Astrocyte (in vitro differentiated cells and primary cell): ENCODE measurements around the gene MXRA7. TPM values are rescaled to one million over a fixed set of nuclear protein-coding genes. Genes with fewer than 3 reads are reported as not detected.
"Not testable (repeated sequence)": the region's sequence is repeated elsewhere in the genome, so short reads cannot be mapped to it uniquely, and the experiment has no call there.

ENCODE experiments used
- DNase-seq: peaks from one replicate; pipeline ENCODE4 v3.0.0-alpha.2; 2010; ENCODE audit warnings: low read depth
- FAIRE-seq: peaks from 2 replicates; lab custom pipeline; 2011; peaks lifted over from hg19 to GRCh38; lab: Jason Lieb, UNC
- H2AFZ ChIP-seq: 2 replicates; pipeline ENCODE4 v1.6.0; 2012; ENCODE audit warnings: low read depth, low read length, inconsistent platforms
- H3K27ac ChIP-seq: 2 replicates; pipeline ENCODE4 v1.5.1; 2011; ENCODE audit warnings: low read depth, low read length, inconsistent platforms
- H3K27me3 ChIP-seq: 2 replicates; pipeline ENCODE4 v1.6.0; 2011; ENCODE audit warnings: low read length, inconsistent platforms; ENCODE audit not compliant: insufficient read depth
- H3K36me3 ChIP-seq: 2 replicates; pipeline ENCODE4 v1.5.1; 2011; ENCODE audit warnings: low read length, inconsistent platforms; ENCODE audit not compliant: insufficient read depth
- H3K4me1 ChIP-seq: 2 replicates; pipeline ENCODE4 v1.5.1; 2011; ENCODE audit warnings: low read length, inconsistent platforms; ENCODE audit not compliant: insufficient read depth
- H3K4me2 ChIP-seq: 2 replicates; pipeline ENCODE4 v1.6.0; 2012; ENCODE audit warnings: low read length, inconsistent platforms
- H3K4me3 ChIP-seq: 2 replicates; pipeline ENCODE4 v1.5.1; 2011; ENCODE audit warnings: low read depth, mild to moderate bottlenecking, low read length, inconsistent platforms; ENCODE audit not compliant: insufficient read depth
- H3K79me2 ChIP-seq: 2 replicates; pipeline ENCODE4 v1.6.0; 2012; ENCODE audit warnings: mild to moderate bottlenecking, low read length, inconsistent platforms; ENCODE audit not compliant: insufficient read depth
- H3K9ac ChIP-seq: 2 replicates; pipeline ENCODE4 v1.6.0; 2012; ENCODE audit warnings: mild to moderate bottlenecking, low read length, inconsistent platforms
- H3K9me3 ChIP-seq: 2 replicates; pipeline ENCODE4 v1.5.1; 2012; ENCODE audit warnings: low read depth, mild to moderate bottlenecking, low read length, inconsistent platforms; ENCODE audit not compliant: insufficient read depth
- H4K20me1 ChIP-seq: 2 replicates; pipeline ENCODE4 v1.6.0; 2012; ENCODE audit warnings: low read length, inconsistent platforms; ENCODE audit not compliant: insufficient read depth
- H3K27ac Mint-ChIP-seq: one replicate; pipeline ENCODE4 v1.8.0; 2021; ENCODE audit warnings: mild to moderate bottlenecking, mixed read lengths; ENCODE audit not compliant: unreplicated experiment
- H3K27me3 Mint-ChIP-seq: one replicate; pipeline ENCODE4 v1.8.0; 2021; ENCODE audit warnings: low read depth, mixed read lengths; ENCODE audit not compliant: unreplicated experiment
- H3K36me3 Mint-ChIP-seq: one replicate; pipeline ENCODE4 v1.8.0; 2021; ENCODE audit warnings: low read depth, mixed read lengths; ENCODE audit not compliant: unreplicated experiment
- H3K4me1 Mint-ChIP-seq: one replicate; pipeline ENCODE4 v1.8.0; 2021; ENCODE audit warnings: low read depth, mixed read lengths; ENCODE audit not compliant: unreplicated experiment
- H3K4me3 Mint-ChIP-seq: one replicate; pipeline ENCODE4 v1.8.0; 2021; ENCODE audit warnings: mild to moderate bottlenecking, moderate library complexity, mixed read lengths; ENCODE audit not compliant: unreplicated experiment
- H3K9me3 Mint-ChIP-seq: one replicate; pipeline ENCODE4 v1.8.0; 2021; ENCODE audit warnings: mild to moderate bottlenecking, mixed read lengths; ENCODE audit not compliant: unreplicated experiment
- CTCF ChIP-seq: IDR thresholded peaks from 2 replicates; pipeline ENCODE4 v1.5.1; 2011; ENCODE audit warnings: low read depth, mild to moderate bottlenecking, inconsistent platforms, low read length, moderate library complexity; ENCODE audit not compliant: insufficient read depth
- EZH2 ChIP-seq: IDR thresholded peaks from 2 replicates; pipeline ENCODE4 v1.6.1; 2012; ENCODE audit warnings: mild to moderate bottlenecking, low read length, inconsistent platforms; ENCODE audit not compliant: insufficient read depth
- total RNA-seq: library from RNA; stranded (reverse); gene quantifications from 2 replicates; pipeline ENCODE4 v1.2.1, GENCODE V29; 2021

MXRA7 gene
- total RNA-seq, 1 donor from 2014 or later: 177 TPM

GRCh38 chr17:76714336-76714735 lies 3.6 kb upstream of the MXRA7 start:
- peaks cover 31% of the 10 kb centered on the region for H3K36me3 ChIP-seq
- Mint-ChIP-seq H3K9me3 (no peaks in the 10 kb centered on the region), H3K4me3 (no peak overlapping the region), H3K4me1 (peaks cover 28% of the 10 kb centered on the region), H3K27me3 (no peaks in the 10 kb centered on the region), H3K27ac (peak overlapping the region; percentile 27), H3K36me3 (peaks cover 11% of the 10 kb centered on the region)
- no peak overlapping the region for H3K27ac ChIP-seq
- no peaks in the 10 kb centered on the region for H3K9me3 ChIP-seq
- H3K27me3 ChIP-seq: no peaks in the 10 kb centered on the region
- peaks cover 59% of the 10 kb centered on the region for H4K20me1 ChIP-seq
- H3K79me2 ChIP-seq: peaks cover 54% of the 10 kb centered on the region
- no peak overlapping the region for H3K9ac ChIP-seq
- H2AFZ ChIP-seq: no peak overlapping the region
- TF ChIP-seq CTCF: no peak
- TF ChIP-seq EZH2: no peak
- no peak overlapping the region for H3K4me3 ChIP-seq
- FAIRE-seq (no peak), DNase-seq (no peak)
- H3K4me2 ChIP-seq: no peak overlapping the region
- peaks cover 38% of the 10 kb centered on the region for H3K4me1 ChIP-seq

- Histone ChIP-seq H3K36me3 (peaks cover 25% of the 10 kb centered on the region), H3K79me2 (peaks cover 58% of the 10 kb centered on the region), H3K9ac (no peak overlapping the region), H3K9me3 (no peaks in the 10 kb centered on the region), H2AFZ (no peak overlapping the region), H3K4me1 (peaks cover 42% of the 10 kb centered on the region), H3K4me2 (no peak overlapping the region), H4K20me1 (peaks cover 57% of the 10 kb centered on the region), H3K27me3 (no peaks in the 10 kb centered on the region), H3K27ac (no peak overlapping the region), H3K4me3 (no peak overlapping the region)
- DNase-seq (no peak), FAIRE-seq (no peak)
- TF ChIP-seq EZH2 (no peak), CTCF (no peak)
- H3K27ac Mint-ChIP-seq: no peak overlapping the region
- peaks cover 32% of the 10 kb centered on the region for H3K4me1 Mint-ChIP-seq
- H3K9me3 Mint-ChIP-seq: no peaks in the 10 kb centered on the region
- no peak overlapping the region for H3K4me3 Mint-ChIP-seq
- no peaks in the 10 kb centered on the region for H3K27me3 Mint-ChIP-seq
- H3K36me3 Mint-ChIP-seq: peaks cover 7% of the 10 kb centered on the region
Measured at GRCh38 chr17:76713765-76714164, 3.0 kb upstream of the MXRA7 start.

- DNase-seq, H3K9me3 ChIP-seq, H3K4me3 ChIP-seq, H2AFZ ChIP-seq, H3K27ac ChIP-seq, H3K36me3 Mint-ChIP-seq, FAIRE-seq, H3K27me3 Mint-ChIP-seq, H3K9ac ChIP-seq, H3K4me2 ChIP-seq, H3K27me3 ChIP-seq, H3K27ac Mint-ChIP-seq, H3K9me3 Mint-ChIP-seq: not testable (repeated sequence)
- Histone ChIP-seq H3K36me3 (peaks cover 15% of the 10 kb centered on the region), H3K4me1 (peaks cover 53% of the 10 kb centered on the region), H3K79me2 (peaks cover 68% of the 10 kb centered on the region), H4K20me1 (peaks cover 67% of the 10 kb centered on the region)
- Mint-ChIP-seq H3K4me3 (peak overlapping the region; percentile 45), H3K4me1 (peaks cover 43% of the 10 kb centered on the region)
Measured at GRCh38 chr17:76712321-76712720, 1.6 kb upstream of the MXRA7 start.

GRCh38 chr17:76709951-76710862 lies 558 bp downstream of the MXRA7 start:
- H3K27me3 ChIP-seq, DNase-seq, H3K9me3 Mint-ChIP-seq, H3K9me3 ChIP-seq, H3K36me3 Mint-ChIP-seq, H2AFZ ChIP-seq, H3K27me3 Mint-ChIP-seq, FAIRE-seq: not testable (repeated sequence)
- H3K9ac ChIP-seq: peak overlapping the region; percentile 97
- H3K4me3 ChIP-seq: peak overlapping the region; percentile 81
- peak overlapping the region; percentile 98 for H3K27ac ChIP-seq
- H3K36me3 ChIP-seq: peaks cover 15% of the 10 kb centered on the region
- Mint-ChIP-seq H3K4me3 (peak overlapping the region; percentile 91), H3K4me1 (peaks cover 38% of the 10 kb centered on the region), H3K27ac (peak overlapping the region; percentile 93)
- H4K20me1 ChIP-seq: peaks cover 74% of the 10 kb centered on the region
- H3K4me2 ChIP-seq: peak overlapping the region; percentile 96
- peaks cover 86% of the 10 kb centered on the region for H3K79me2 ChIP-seq
- H3K4me1 ChIP-seq: peaks cover 32% of the 10 kb centered on the region
